ENCODE measurements around the gene KCNQ1.

Gene KCNQ1

DNA sequence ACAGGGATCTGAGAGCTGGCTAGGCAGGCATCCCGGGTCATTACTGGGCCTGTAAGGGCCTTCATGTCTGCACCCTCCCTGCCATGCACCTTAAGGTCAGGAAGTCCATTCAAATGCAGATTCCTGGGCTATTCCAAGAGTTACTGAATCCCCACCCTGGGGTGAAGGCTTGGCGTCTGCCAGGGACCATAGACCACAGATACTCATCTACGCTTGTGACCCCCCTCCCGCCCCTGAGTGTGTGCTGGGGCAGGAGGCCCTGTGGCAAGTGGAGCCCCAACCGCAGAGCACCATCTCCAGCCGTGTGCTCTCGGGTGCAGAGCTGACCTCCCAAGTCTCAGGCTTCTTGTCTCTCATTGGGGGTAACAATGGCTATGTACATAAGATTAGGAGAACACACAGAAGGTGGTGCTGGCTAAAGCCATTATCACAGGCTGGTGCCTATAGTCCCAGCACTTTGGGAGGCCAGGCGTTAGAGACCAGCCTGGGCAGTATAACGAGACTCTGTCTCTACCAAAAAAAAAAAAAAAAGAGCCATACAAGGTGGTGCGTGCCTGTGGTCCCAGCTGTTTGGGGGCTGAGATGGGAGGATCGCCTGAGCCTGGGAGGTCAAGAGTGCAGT is 274.1 kb downstream of the KCNQ1 start:
- H3K4me3 ChIP-seq (ENCODE audit: low read depth, low read length) = no peak overlapping the region
- TF ChIP-seq, protein P1, sequence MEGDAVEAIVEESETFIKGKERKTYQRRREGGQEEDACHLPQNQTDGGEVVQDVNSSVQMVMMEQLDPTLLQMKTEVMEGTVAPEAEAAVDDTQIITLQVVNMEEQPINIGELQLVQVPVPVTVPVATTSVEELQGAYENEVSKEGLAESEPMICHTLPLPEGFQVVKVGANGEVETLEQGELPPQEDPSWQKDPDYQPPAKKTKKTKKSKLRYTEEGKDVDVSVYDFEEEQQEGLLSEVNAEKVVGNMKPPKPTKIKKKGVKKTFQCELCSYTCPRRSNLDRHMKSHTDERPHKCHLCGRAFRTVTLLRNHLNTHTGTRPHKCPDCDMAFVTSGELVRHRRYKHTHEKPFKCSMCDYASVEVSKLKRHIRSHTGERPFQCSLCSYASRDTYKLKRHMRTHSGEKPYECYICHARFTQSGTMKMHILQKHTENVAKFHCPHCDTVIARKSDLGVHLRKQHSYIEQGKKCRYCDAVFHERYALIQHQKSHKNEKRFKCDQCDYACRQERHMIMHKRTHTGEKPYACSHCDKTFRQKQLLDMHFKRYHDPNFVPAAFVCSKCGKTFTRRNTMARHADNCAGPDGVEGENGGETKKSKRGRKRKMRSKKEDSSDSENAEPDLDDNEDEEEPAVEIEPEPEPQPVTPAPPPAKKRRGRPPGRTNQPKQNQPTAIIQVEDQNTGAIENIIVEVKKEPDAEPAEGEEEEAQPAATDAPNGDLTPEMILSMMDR (IDR thresholded peaks at IDR 0.05; ENCODE audit: low read depth, low read length, missing control alignments) = no peak
- in situ Hi-C loops (cut with HindIII; ENCODE audit: low sequenced_read_pairs) = no loop called here
- no peak for DNase-seq (ENCODE audit: low read depth)

DNA sequence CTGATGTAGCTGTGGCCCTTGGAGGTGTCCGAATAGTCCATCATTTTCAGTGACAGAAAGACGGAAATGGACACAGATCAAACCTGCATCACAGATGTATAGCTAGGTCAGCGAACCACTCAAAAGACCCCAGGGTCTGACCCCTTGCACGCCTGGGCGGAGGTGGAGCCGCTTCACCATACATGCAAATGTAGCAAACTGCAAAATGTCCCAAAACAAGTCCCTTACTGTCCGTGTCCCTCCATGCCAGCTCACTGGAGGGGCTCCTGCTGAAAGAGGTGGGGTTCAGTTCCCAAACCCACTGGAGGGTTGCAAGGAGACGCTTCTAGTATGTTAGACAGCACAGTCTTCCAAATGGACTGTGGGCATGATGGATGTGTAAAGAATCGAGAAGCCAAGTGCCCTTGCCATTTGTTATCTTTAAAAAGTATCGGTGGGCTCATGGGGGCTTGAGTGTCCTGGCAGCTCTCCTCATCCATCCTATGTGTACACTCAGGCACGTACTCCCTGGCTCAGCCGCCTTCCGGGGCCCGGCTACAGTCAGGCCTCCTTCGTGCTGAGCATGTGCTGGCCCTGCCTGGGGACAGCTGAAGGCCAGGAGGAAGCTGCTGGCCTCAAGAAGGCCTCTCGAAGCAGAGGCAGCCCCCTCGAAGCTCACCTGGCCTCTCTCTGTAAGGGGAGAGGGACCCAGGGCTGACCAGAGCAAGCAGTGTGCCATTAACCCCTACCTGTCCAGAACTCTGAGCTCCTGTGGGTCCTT is 275.2 kb downstream of the KCNQ1 start:
- in situ Hi-C loops (cut with HindIII; ENCODE audit: low sequenced_read_pairs) = loop anchor here (5.0 kb wide), 1 partner anchor 52 kb away; no protein-coding TSS in a partner anchor
- DNase-seq (ENCODE audit: low read depth) = no peak
- TF ChIP-seq, protein P1 (IDR thresholded peaks at IDR 0.05; ENCODE audit: low read depth, low read length, missing control alignments) = no peak
- H3K4me3 ChIP-seq (ENCODE audit: low read depth, low read length) = no peak overlapping the region

DNA sequence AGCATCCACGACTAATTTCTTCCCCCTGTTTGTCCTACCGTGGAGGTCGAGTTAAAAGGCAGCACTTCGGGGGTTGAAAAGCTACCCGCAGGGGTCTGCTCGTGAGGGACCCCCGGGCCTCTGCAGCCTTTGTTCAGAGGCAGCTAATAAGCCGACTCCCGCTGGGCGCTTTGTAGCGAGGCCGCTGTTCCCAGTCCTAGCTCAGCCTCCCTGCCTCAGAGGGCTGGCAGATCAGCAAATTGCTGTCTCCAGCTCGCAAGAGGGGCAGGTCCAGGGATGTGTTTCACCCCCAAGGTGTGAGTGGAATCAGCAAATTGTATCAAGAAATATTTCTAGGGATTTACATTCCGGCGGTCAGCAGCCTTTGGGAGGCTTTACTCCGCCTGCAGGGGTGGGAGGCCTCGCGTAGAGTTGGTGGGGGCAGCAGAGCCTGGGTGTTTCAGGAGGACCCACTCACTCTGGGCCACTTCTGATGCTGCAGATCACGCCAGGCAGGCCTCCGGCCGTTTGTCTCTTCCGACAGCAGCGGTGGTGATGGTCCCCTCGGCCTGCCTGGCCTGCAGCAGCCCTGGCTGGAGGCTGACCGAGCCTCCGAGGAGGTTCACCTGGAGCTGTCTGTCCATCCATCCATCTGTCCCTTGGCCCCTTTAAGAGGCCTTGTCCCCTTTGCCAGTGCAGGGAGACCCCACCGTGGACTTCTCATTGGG is 276.6 kb downstream of the KCNQ1 start:
- no peak overlapping the region for H3K4me3 ChIP-seq (ENCODE audit: low read depth, low read length)
- TF ChIP-seq, protein P1 (IDR thresholded peaks at IDR 0.05; ENCODE audit: low read depth, low read length, missing control alignments) = no peak
- no peak for DNase-seq (ENCODE audit: low read depth)
- in situ Hi-C loops (cut with HindIII; ENCODE audit: low sequenced_read_pairs) = loop anchor here (5.0 kb wide), 1 partner anchor 51 kb away; no protein-coding TSS in a partner anchor

DNA sequence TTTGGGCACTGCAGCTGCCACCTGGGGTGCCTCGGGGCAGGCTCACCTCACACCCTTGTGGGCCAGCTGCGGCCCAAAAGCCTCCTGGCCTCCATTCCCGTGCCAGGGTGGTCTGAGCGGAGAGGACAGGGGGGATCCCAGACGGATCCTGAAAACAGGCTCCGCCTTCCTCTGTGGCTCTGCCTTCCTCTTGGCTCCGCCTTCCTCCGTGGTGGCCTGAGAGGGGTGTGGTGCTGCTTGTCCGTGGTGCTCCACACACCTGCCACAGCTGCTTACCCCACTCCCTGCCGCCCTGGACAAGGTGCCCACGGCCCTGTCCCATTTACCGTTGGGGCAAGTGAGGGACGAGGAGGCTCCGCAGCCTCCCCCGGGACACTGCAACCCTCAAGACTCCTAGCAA is 278.1 kb downstream of the KCNQ1 start:
- TF ChIP-seq, protein P1 (IDR thresholded peaks at IDR 0.05; ENCODE audit: low read depth, low read length, missing control alignments) = no peak
- DNase-seq (ENCODE audit: low read depth) = no peak
- in situ Hi-C loops (cut with HindIII; ENCODE audit: low sequenced_read_pairs) = loop anchor here (5.0 kb wide), 1 partner anchor 49 kb away; no protein-coding TSS in a partner anchor
- no peak overlapping the region for H3K4me3 ChIP-seq (ENCODE audit: low read depth, low read length)

DNA sequence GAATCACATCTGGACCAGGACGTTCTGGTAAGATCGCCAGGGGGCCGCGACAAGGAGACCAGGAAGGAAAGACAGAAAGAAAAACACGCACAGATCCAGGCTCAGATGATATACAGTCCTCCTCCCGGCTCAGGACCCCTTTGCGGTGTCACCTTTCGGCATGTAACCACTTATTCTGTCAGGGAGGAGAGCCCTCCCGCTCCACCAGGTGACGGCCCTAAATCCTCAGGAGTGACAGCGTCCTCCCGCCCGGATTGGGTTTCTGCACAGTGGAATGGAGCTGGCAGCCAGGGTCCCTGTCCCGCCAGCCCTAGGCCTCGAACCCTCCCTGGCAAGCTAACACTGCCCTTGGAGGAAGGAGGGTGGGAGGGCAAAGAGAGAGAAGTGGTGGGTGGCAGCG is 279.3 kb downstream of the KCNQ1 start:
- in situ Hi-C loops (cut with HindIII; ENCODE audit: low sequenced_read_pairs) = loop anchor here (5.0 kb wide), 1 partner anchor 48 kb away; no protein-coding TSS in a partner anchor
- no peak overlapping the region for H3K4me3 ChIP-seq (ENCODE audit: low read depth, low read length)
- DNase-seq (ENCODE audit: low read depth) = no peak
- TF ChIP-seq, protein P1 (IDR thresholded peaks at IDR 0.05; ENCODE audit: low read depth, low read length, missing control alignments) = no peak

DNA sequence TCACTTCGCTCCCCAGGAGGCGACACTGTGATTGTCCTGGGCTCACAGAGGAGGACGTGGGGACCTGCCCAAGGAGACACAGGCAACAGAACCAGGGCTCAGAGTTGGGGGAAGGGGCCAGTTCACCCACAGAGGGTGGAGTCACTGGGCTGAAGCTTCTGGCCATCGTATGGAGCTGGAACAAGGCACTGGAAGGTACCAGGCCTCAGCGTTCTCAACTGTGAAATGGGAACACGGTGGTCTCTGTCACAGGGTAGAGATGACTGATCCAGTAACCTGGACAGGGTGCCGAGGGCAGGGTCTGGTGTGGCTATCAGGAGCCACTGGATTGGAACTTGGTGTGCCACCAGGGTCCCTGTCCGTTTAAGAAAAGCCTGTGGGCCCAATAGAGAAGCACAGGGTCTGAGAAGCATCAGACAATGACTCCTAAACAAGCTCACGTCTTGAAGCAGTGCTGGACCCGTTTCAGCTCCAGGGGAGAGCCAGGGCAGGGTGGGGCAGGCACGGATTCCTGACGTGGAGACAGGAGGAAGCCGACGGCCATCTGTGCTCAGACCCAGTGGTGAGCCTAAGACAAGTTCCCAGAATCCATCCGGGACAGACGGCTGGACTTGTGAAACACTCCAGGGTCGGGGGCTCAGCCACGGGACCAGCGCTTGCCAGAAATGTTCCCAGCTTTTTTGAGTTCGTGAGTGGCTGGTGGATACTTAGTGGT is 280.0 kb downstream of the KCNQ1 start:
- no peak for DNase-seq (ENCODE audit: low read depth)
- TF ChIP-seq, protein P1 (IDR thresholded peaks at IDR 0.05; ENCODE audit: low read depth, low read length, missing control alignments) = no peak
- in situ Hi-C loops (cut with HindIII; ENCODE audit: low sequenced_read_pairs) = loop anchor here (5.0 kb wide), 1 partner anchor 47 kb away; no protein-coding TSS in a partner anchor
- no peak overlapping the region for H3K4me3 ChIP-seq (ENCODE audit: low read depth, low read length)

All from astrocyte of the cerebellum (primary cell).